Head of caudate nucleus (tissue), 42 donors: ENCODE data around the gene SLC43A1.
A peak's percentile ranks its signal among the peaks of the same experiment; 100 is the strongest.

Source experiments
- DNase-seq, 42 donors: peaks; one replicate each; pipeline versions ENCODE4 v3.0.0 to v3.0.0-alpha.2; 2020 to 2021; ENCODE audit warnings: mixed read lengths in 7 of 42
- intact Hi-C: fragments of 100-400 bp; cut with DNase I; formaldehyde crosslinking; loops from one replicate; pipeline ENCODE4 v1.15.0; 2022

Gene SLC43A1

GRCh38 chr11:57530596-57531507, 15.3 kb upstream of the SLC43A1 start, which contains the start of gene TIMM10:
Gene TIMM10 (minus strand): TSS chr11:57530754. CDS start chr11:57530189, 565 bp downstream.
- peak; percentile 91 to 99 (median 97) for DNase-seq
- intact Hi-C loops: loop anchor here (5.0 to 10.0 kb wide), 2 partner anchors 114 to 194 kb away; partner anchors contain the start of genes P2RX3, SSRP1 and YPEL4

- DNase-seq: peak in 8 of 42 donors; percentile 6 to 48 (median 16)
- intact Hi-C loops: loop anchor here (5.0 to 10.0 kb wide), 2 partner anchors 115 to 193 kb away; partner anchors contain the start of genes P2RX3, SSRP1 and YPEL4
These were observed 14.7 kb upstream of the SLC43A1 start for GRCh38 chr11:57530215-57530595.

- intact Hi-C loops: loop anchor here (5.0 kb wide), 3 partner anchors 37 to 182 kb away; no protein-coding TSS in a partner anchor
- DNase-seq: no peak
These were observed 13.5 kb upstream of the SLC43A1 start for GRCh38 chr11:57529012-57529411.

GRCh38 chr11:57527056-57527631, 11.6 kb upstream of the SLC43A1 start:
- peak; percentile 50 to 92 (median 77) for DNase-seq
- intact Hi-C loops: loop anchor here (5.0 kb wide), 3 partner anchors 35 to 180 kb away; no protein-coding TSS in a partner anchor

DNA sequence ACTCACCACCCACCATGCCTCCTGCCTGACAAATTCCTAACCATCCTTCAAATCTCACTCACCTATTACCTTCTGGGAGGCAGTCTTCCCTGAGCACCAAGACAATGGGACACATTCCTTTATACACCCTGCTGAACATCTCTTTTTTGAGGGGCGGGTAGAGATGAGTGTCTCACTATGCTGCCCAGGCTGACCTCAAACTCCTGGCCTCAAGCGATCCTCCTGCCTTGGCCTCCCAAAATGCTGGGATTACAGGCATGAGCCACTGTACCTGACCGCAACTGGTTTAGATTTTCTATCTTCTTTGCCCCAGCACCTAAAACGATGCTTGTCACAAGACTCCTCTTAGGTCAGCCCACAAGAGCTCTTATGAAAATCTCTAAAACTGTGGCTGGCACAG, 7.9 kb upstream of the SLC43A1 start:
- intact Hi-C loops: no loop called here
- no peak for DNase-seq

DNA sequence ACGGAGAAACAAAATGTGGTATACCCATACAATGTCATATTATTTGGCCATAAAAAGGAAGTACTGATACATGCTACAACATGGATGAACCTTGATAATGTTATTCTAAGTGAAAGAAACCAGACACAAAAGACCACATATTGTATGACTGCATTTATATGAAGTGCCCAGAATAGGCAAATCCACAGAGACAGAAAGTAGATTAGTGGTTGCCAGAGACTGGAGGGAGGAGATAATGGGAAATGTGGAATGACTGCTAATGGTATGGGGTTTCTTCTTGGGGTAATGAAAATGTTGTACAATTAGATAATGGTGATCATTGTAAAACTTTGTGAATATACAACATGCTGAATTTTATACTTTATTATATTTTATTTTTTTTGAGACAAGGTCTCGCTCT, 5.6 kb upstream of the SLC43A1 start:
- intact Hi-C loops: no loop called here
- DNase-seq: no peak

- intact Hi-C loops: no loop called here
- no peak for DNase-seq
These were observed 550 bp upstream of the SLC43A1 start for GRCh38 chr11:57516061-57516443.

DNA sequence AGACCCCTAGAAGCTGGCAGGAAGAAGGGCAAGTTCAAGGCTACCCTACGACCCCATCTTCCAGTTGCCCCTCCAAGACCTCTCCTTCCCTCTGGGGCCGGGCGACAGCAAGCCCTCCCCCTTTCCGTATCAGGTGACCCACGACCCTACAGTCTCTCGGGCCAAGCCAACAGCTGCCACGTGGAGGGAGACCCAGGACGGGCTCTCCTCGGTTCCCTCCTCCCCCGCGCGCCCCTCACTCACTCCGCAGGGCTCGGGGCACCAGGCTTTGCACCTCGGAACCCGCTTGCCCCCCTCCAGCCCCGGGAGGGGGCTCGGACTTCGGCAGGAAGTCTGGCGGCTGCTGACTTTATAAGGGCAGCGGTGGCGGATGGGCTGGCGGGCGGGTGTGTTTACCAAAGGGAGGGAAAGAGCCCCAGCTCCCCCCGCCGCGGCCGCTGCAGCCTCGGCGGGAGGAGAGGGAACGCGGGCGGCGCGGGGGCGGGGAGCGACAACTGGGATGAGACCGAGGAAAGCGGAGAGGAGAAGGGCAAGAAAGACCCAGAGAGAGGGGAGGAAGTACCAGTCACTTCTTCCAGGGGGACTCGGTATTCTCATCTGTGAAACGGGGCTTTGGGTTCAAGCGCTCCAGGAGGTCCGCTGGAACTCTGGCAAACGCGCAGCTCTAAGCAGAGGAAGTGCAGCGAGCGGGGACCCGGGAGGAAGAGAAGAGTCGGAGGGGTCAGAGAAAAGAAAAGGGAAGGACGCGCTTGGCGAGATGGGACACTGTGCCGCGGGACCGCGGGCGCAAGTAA, 767 bp downstream of the SLC43A1 start:
- DNase-seq: peak in 35 of 42 donors; percentile 11 to 76 (median 47)
- intact Hi-C loops: no loop called here

DNA sequence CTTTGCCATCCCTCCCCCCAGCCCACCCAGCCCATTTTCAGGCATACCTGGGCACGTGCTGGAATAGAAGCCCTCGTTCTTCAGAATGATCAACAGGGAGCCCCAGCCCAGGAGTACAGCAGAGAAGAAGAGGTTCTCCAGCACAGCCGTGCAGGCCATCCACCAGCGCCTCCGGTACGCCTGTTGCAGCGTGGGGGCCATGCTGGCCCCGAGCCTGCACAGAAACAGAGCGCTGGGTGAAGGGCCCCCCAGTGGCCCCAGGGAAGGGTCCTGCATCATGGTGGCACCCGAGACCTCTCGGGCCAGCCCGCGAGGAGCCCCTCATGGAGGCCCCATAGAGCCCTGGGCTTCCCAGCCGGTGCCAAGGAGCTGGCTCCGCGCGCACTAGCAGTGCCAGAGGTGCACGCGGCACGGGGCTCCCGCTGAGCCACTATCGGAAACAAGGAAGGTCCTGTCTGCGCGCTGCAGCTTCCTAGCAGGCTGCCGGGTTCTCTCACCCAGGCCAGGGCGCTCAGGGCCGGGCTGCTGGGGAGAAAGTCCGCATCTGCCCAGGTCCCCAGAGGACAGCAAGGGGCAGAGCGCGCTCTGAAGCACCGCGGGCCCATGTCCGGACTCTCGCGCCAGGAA, 1.5 kb downstream of the SLC43A1 start:
- intact Hi-C loops: no loop called here
- peak in 32 of 42 donors; percentile 12 to 65 (median 39) for DNase-seq

- no peak for DNase-seq
- intact Hi-C loops: no loop called here
These were observed 2.1 kb downstream of the SLC43A1 start for GRCh38 chr11:57513452-57513795.

GRCh38 chr11:57512646-57513451, 2.7 kb downstream of the SLC43A1 start:
- intact Hi-C loops: no loop called here

GRCh38 chr11:57511741-57512430, 3.6 kb downstream of the SLC43A1 start:
- intact Hi-C loops: no loop called here
- DNase-seq: no peak

More at GRCh38 chr11:57512646-57513451, 2.7 kb downstream of the SLC43A1 start:
- no peak for DNase-seq

DNA sequence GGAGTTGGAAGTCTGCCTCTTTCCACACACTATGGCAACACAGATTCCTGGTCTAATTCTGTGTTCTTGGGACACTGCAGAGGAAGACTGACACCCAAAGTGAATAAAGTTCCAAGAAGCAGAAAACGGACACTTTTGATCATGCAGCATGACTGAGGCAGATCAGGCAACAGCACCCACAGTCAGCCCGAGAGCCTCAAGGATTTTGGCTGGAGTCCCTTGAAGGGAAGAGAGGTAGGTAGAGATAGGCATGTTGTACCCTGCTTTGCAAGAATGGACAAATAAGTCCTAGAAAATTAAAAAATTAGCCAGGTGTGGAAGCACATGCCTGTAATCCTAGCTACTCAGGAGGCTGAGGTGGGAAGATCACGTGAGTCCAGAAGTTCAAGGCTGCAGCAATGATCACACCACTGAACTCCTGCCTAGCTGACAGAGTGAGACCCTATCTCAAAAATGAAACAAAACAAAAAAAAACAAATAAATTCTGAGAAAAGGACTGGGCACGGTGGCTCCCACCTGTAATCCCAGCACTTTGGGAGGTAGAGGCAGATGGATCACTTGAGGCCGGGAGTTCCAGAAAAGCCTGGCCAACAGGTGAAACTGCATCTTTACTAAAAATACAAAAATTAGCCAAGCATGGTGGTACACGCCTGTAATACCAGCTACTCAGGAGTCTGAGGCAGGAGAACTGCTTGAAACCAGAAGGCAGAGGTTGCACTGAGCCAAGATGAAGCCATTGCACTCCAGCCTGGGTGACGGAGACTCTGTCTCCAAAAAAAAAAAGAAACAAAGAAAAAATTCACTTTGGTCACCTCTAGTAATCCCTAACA, 6.9 kb downstream of the SLC43A1 start:
- no peak for DNase-seq
- intact Hi-C loops: no loop called here

DNA sequence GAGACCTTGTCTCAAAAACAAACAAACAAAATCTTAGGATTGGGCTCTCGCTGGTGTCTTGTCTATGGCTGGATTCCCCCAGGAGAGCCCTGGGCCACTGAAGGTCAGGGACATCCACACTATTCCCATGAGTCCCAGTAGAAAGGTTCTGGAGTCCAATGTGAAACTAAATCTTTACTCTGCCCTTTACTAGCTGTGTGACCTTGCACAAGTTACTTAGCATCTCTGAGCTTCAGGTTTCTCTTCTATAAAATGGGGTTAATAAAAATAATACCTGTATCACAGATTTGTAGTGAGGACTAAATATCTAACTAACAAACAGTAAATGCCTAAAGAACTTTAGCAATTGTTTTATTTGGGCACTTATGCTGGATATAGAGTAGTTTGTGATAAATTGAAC, 9.0 kb downstream of the SLC43A1 start:
- intact Hi-C loops: no loop called here
- DNase-seq: no peak

DNA sequence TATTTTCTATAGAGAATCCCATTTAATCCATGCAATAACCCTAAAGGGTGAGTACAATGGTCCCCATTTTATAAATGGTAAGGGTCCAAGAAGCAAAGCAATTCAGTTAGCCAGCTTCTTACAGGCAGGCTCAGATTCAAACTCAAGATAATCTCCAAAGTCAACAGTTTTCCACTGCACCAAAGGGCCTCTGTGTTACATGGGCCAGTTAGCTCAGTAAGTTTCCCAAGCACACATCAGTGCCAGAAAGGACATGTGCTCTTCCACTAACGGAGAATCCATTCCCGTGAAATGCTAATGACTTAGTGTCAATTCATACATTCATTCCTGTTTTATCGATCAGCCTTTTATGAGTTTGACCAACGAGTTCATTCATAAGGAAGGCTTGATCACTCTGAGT, 11.0 kb downstream of the SLC43A1 start:
- no peak for DNase-seq
- intact Hi-C loops: no loop called here

GRCh38 chr11:57502870-57503269, 12.6 kb downstream of the SLC43A1 start:
- no peak for DNase-seq
- intact Hi-C loops: no loop called here

DNA sequence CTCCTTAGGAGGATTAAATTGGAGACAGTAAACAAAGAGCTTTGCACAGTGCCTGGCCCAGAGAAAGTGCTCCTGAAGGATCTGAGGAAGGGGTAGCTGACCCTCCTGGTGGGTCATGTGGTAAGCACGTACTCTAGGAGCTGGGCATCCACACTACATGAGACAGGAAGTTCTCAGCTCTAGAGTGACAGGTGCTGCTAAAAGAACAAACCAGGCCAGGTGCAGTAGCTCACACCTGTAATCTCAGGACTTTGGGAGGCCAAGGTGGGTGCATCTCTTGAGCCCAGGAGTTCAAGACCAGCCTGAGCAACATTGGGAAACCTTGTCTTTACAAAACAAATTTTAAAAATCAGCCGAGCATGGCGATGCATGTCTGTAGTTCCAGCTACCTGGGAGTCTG, 13.1 kb downstream of the SLC43A1 start:
- no peak for DNase-seq
- intact Hi-C loops: no loop called here
